Endometrial microvascular endothelial cells (primary cell): ENCODE measurements around the gene KRT7. TPM values are rescaled to one million over a fixed set of nuclear protein-coding genes. Genes with fewer than 3 reads are reported as not detected.
"Not testable (repeated sequence)": the region's sequence is repeated elsewhere in the genome, so short reads cannot be mapped to it uniquely, and the experiment has no call there.

Experiments used
- in situ Hi-C: cut with HindIII; loops from 2 replicates; pipeline ENCODE4 v1.10.0; 2017; ENCODE audit warnings: low sequenced_read_pairs, low pct_unique_long_range_greater_than_20kb; ENCODE audit errors: inconsistent ontology term
- total RNA-seq: library from RNA; depleted of rRNA; stranded (reverse); fragments of >200 nt; gene quantifications from one replicate; pipeline ENCODE4 v1.2.3, GENCODE V29; 2015; ENCODE audit errors: inconsistent ontology term

KRT7 gene
- total RNA-seq, 1 donor from 2014 or later = 495 TPM

DNA sequence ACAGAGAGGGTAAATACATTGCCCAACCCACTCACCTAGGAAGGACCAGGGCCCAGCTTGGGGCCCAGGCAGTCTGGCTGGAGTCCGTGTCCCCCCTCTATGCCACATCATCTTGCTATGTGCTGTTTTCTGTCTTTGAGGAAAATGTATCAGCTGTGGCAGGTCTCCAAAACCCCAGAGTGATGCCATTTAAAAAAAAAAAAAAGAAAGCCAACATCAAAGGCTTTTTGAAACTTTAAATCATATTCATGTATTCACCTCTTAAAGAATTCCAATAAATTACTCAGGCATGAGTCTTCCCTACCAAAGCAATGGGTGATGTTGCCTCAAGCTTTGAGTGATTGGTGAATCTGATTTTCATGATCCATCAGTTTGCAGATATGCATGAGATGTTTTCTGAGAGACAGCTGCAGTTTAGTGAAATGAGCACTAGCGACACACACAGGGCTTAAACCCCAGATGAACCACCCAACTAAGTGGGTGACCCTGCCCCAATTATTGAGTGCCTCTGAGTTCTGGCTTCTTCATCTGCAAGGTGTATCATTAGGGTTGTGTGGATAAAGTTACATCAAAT, 52.2 kb downstream of the KRT7 start:
- in situ Hi-C loops = loop anchor here (10.0 kb wide), 1 partner anchor 70 kb away; no protein-coding TSS in a partner anchor

DNA sequence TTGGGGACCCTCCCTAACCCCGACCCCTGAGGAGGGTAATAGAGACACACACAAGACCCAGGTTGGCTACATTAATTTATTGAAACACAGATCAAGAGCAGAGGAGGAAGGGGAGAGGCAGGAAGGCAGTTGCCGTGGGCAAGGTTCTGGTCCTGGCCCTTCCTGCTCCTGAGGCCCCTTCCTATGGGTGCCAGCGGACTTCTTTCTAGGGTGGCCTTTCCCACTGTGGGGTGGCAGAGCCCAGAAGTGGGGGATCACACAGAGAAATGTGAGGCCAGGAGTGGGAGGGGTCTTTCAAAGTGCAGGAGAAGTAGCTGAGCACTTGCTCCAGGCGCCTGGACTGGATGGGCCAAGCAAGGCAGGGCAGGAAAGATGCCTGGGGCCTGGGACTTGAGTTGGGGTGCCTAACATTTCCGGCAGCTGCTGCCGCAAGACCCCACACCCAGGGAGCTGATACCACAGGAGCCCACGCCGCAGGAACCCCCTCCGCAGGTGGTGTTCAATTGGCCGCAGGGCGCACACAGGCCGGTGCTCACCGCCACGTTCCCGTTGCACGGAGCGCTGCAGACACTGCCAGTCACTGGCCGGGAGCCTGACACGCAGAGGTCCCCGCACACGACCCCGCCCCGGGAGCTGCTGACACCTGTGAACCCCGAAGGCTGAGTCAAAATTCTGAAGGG, 52.9 kb downstream of the KRT7 start:
- in situ Hi-C loops = loop anchor here (10.0 kb wide), 1 partner anchor 71 kb away; no protein-coding TSS in a partner anchor

DNA sequence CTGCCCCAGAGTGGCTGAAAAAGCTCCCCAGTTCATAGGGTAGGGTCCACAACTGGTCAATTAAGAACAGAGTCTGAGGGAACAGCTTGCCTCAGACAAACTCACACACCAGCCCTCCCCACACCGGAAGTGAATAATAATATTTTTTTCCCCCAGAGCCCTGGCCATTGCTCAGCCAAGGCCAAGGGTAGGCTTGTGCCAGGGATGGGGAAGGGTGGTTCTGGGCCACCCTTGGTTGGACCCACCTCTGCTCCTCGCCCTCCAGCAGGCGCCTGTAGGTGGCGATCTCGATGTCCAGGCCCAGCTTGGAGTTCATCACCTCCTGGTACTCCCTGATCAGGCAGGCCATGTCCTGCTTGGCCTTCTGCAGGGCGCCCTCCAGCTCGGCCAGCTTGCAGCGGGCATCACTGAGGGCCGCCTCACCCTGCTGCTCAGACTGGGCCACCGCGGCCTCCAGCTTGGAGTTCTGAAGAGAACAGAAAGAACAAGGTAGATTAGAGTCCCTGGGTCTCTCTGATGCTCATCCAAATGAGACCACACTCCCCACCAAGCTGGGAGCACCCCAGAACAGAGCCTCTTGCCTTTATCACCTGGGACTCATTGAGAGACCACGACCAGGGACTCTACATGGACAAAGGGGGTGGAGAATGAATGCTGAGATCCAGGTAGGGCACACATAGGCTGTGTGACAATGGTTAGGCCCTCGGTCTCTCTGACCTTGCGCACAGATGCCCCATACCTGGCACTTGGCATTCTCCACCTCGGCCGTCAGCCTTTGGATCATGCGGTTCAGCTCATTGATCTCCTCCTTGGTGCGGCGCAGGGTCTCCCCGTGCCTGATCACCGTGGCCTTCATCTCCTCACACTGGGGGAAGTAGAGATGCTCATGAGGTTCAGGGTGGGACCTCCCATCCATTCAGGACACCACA, 54.1 kb downstream of the KRT7 start:
- in situ Hi-C loops = loop anchor here (10.0 kb wide), 1 partner anchor 72 kb away; no protein-coding TSS in a partner anchor

DNA sequence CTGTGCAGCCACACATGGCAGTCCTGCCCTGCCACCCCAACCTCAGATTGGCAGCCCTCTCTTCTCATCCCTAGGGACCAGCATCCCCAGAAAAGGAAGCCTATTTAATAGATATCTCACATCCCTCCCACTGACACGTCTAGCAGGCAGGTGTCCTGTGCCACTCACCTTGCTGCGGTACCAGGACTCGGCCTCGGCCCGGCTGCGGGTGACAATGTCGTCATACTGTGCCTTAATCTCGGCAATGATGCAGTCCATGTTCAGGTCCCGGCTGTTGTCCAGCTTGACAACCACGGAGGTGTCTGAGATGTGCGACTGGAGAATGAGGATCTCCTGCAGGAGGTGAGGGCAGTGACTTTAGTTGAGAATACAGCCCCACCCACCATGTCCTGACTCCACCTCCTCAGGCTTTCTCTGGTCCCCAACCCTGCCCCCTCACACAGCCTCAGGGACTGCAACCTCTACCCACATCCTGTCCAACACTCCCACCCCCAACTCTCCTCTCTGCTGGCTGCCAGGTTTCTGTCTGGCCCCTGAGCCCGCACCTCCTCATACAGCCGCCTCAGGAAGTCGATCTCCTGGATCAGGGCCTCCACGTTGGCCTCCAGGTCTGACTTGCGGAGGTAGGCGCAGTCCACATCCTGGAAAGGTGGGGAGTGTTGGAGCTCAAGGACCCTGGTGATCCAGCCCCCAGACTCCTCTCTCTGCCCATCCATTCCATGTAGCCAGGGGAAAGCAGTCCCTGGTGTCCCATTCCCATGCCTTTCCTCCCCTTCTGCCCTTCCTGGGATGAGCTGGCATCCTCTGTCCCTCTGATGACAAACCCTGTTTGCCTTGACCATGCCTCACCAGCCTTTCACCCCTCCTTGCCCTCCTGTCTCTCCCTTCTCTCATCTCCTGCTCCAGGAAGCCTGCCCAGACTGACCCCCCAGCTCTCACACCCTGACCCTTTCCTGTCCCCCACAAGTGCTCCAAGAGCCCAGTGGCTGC, 55.1 kb downstream of the KRT7 start:
- in situ Hi-C loops = loop anchor here (10.0 kb wide), 1 partner anchor 73 kb away; no protein-coding TSS in a partner anchor

DNA sequence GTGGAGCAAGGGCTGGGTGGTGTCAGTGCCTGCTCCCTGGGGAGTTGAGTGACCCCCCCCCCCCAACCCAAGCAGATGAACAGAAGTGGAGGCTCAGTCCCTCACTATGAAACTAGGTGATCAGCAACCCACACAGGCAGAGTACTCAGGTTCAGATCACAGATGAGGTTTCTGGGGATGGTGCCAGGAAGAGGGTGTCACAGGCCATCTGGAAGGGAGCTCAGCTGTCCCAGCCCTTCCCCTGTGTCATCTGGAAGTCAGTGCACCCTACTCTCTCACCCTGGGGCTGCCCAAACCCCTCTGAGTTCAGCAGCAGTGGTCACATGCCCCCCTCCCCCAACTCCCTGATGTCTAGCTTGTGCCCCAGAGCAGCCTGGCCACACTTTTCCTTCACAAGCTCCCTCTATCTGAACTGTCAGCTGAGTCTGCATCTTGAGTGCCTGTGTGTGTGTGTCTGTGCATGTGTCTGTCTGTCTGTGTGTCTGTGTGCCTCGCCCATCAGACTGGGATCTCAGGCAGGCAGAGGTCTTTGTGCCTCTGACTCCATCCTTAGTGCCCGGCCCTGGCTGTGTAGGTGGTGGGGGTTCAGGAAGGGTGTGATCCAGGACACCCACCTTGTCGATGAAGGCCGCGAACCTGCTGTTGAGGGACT, 57.6 kb downstream of the KRT7 start:
- in situ Hi-C loops = not testable (repeated sequence)

DNA sequence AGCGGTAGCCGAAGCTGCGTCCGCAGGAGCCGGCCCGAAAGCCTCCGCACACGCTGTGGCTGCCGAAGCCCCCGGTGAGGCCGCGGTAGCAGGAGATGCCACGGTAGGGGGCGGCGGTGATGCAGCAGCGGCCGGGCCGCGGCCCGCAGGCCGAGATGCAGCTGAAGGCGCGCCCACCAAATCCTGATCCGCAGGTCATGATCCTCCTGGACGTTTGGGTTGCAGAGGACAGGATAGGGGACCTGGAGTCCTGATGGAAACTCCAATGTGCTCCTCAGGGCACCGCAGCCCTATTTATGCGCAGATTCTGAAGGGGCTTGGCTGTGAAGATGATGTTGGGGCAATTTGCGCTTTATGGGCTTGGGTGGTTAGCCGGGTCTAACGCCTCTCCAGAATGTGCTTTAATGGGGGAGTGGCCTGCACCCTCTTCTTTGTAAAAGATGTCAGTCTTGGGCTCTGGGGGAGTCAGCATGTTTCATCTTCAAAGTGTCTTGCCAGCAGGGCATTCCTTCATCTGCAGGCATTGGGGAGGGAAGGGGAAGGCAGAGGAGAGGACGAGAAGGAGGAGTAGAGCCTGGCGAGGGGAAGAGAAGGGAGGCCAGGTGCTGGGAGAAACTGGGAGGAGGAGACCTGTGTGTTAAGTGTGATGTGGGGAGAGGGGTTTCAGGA, 58.4 kb downstream of the KRT7 start, which contains the start of gene KRT81:
KRT81 (minus strand) TSS at position 268 of the 669 bp plus-strand sequence; CDS start at position 199, 69 bp downstream.
- in situ Hi-C loops = no loop called here

DNA sequence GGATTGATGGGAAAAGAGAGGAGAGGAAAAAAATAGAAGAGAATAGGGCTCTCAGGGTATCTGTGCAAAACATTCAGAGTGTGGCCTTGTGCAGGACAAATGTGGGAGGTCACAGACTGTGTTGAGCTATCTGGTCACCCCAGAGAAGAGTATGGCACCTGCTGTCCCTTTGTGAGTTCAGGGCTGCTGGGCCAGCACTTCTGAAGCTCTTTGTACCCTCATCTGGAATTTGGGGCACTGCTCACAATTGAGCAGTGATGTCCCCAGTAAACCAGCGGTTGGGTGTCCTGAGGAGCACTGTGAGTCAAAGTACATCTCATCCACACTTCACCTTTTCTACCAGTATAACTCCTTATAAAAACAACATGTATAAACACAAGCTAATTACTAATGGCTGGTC, 60.9 kb downstream of the KRT7 start:
- in situ Hi-C loops = no loop called here

DNA sequence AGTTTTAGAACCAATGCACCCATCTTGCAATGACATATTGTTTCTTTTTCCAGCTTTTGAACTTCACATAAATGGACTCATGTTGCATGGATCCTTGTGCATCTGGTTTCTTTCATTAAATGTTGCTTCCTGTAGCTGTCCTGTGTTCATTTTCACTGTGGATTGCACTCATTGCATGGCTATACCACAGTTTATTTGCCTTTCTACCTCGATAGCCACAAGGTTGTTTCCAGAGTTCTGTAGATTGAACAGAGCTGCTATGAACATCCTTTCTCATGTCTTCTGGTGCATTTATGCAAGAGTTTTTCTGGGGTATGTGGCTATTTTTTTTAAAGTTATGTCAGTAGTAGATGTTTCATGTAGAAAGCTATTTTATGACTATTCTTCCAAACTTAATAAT, 61.8 kb downstream of the KRT7 start:
- in situ Hi-C loops = no loop called here

DNA sequence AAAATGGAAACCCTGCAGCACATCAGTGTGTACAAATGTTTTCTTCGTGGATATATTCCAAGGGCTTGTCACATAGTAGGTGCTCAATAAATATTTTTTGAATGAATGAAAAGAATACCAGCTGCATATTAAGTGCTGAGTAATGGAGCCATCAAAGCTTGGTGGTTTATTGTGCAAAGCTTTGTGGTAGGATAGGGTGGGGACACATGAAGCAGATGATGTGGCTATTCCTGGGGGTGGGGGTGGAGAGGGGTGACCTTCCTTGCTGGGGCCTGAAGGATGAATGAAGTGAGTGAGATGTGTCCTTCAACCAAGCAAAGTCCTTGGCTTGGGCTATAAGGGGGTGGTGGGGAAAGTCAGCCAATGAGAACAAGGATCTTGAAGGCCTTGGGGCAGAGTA, 62.6 kb downstream of the KRT7 start:
- in situ Hi-C loops = no loop called here

DNA sequence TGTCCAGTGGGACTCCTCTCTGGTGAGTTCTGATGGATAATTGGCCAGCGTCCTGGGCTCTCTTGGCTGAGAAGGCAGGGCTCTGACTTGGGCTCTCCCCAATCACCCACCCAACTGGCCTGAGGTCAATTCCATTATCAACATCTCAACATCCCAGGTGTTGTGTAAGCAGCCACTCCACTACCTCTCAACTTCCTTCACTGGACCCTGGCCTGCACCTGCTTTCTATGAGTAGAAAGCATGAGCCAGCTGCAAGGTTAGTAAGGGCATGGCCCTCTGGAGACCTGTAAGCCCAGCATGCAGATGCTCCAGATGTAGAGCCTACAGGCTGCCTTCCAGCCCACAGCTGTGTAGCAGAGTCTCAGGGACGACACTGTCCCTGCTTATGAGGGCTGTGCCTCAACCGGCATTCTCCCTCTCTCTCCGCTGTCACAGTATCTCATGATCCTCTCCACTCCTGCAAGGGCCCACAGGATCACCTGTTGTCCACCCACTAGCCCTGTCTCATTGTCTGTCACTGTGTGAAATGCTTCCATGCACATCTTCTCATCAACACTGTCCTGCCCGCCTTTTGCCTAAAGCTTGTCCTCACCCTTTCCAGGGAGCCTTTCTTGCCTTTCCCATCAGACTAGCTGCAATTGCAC, 63.7 kb downstream of the KRT7 start:
- in situ Hi-C loops = no loop called here

Other genes with a start within 250 kb of the KRT7 start
- 30.8 TPM for gene TAMALIN, start 226.3 kb upstream of the KRT7 start, total RNA-seq
- 0.93 TPM for gene NR4A1, start 181.8 kb upstream of the KRT7 start, total RNA-seq
- 83.3 TPM for gene ATG101, start 163.3 kb upstream of the KRT7 start, total RNA-seq
- not detected for gene SMIM41, start 153.5 kb upstream of the KRT7 start, total RNA-seq
- gene KRT80, start 41.2 kb upstream of the KRT7 start, total RNA-seq = 6.2 TPM
- gene KRT86, start 41.4 kb downstream of the KRT7 start, total RNA-seq = not detected
- not detected for gene KRT81, start 58.3 kb downstream of the KRT7 start, total RNA-seq
- gene KRT83, start 88.2 kb downstream of the KRT7 start, total RNA-seq = not detected
- gene KRT85, start 134.2 kb downstream of the KRT7 start, total RNA-seq = not detected
- not detected for gene KRT84, start 152.4 kb downstream of the KRT7 start, total RNA-seq
- gene KRT82, start 173.1 kb downstream of the KRT7 start, total RNA-seq = not detected
- not detected for gene KRT75, start 201.1 kb downstream of the KRT7 start, total RNA-seq
- not detected for gene KRT6B, start 218.9 kb downstream of the KRT7 start, total RNA-seq
- not detected for gene KRT6C, start 240.6 kb downstream of the KRT7 start, total RNA-seq